Heart left ventricle (tissue), 16 donors: ENCODE measurements around the gene GPER1. TPM values are rescaled to one million over a fixed set of nuclear protein-coding genes. Genes with fewer than 3 reads are reported as not detected.
A peak's percentile ranks its signal among the peaks of the same experiment; 100 is the strongest.

Experiments
- ATAC-seq, 4 donors: fragments of 200-7000 bp; cut with Tn5 transposase; one replicate each; pipeline ENCODE4 v1.9.1; 2020 to 2022; ENCODE audit warnings: moderate library complexity in 4 of 4, mild to moderate bottlenecking in 3 of 4, moderate number of reproducible peaks in 1 of 4
- DNase-seq, 5 donors: peaks; one replicate each; pipeline ENCODE4 v3.0.0-alpha.2; 2020
- H3K27ac ChIP-seq, 12 donors: fragments of 200-600 bp; sonication (generic) in 4 of 12; one replicate each; pipeline versions ENCODE4 v1.5.0 to v1.8.0; 2016 to 2022; ENCODE audit warnings: mild to moderate bottlenecking in 2 of 12
- H3K27me3 ChIP-seq, 9 donors: fragments of 200-600 bp; sonication (generic) in 2 of 9; one replicate each; pipeline versions ENCODE4 v1.5.1 to v1.8.0; 2016 to 2022; ENCODE audit warnings: mild to moderate bottlenecking in 3 of 9
- H3K36me3 ChIP-seq, 9 donors: fragments of 200-600 bp; sonication (generic) in 2 of 9; one replicate each; pipeline versions ENCODE4 v1.5.0 to v1.8.0; 2018 to 2022; ENCODE audit warnings: mild to moderate bottlenecking in 2 of 9
- H3K4me1 ChIP-seq, 12 donors: fragments of 200-600 bp; sonication (generic) in 4 of 12; one replicate each; pipeline versions ENCODE4 v1.5.0 to v1.8.0; 2016 to 2022; ENCODE audit warnings: mild to moderate bottlenecking in 3 of 12
- H3K4me3 ChIP-seq, 12 donors: fragments of 200-600 bp; sonication (generic) in 4 of 12; one replicate each; pipeline versions ENCODE4 v1.5.0 to v1.8.0; 2017 to 2022; ENCODE audit warnings: mild to moderate bottlenecking in 9 of 12, moderate library complexity in 4 of 12
- H3K9me3 ChIP-seq, 12 donors: fragments of 200-600 bp; sonication (generic) in 4 of 12; one replicate each; pipeline versions ENCODE4 v1.5.0 to v1.8.0; 2016 to 2022; ENCODE audit warnings: mild to moderate bottlenecking in 1 of 12
- CTCF ChIP-seq, 12 donors: fragments of 200-600 bp; sonication (generic) in 4 of 12; IDR thresholded peaks; one replicate each; pipeline versions ENCODE4 v1.5.0 to v1.8.0; 2018 to 2022; ENCODE audit warnings: antibody characterized with exemption in 12 of 12, mild to moderate bottlenecking in 5 of 12
- POLR2A ChIP-seq, 2 donors: fragments of 450-650 bp; IDR thresholded peaks; one replicate each; pipeline ENCODE4 v1.6.1; 2017; ENCODE audit warnings: antibody characterized with exemption in 2 of 2, mild to moderate bottlenecking in 2 of 2, moderate library complexity in 2 of 2
- WGBS, 4 donors: extraction: QIAGEN DNeasy Blood & Tissue Kit in 2 of 4; methylation state at CpG; one replicate each; pipeline versions ENCODE4 v1.1.5 to v1.1.7; 2013 to 2018; 5-methylcytosine and 5-hydroxymethylcytosine counted together
- intact Hi-C, 10 donors: fragments of 100-400 bp; cut with DNase I; formaldehyde crosslinking; loops; one replicate each; pipeline versions ENCODE4 v1.11.1 to v1.14.2; 2022
- polyA plus RNA-seq, 2 donors: library from polyadenylated mRNA; stranded (reverse); fragments of 200-250 nt; gene quantifications; one replicate each; pipeline ENCODE4 v1.2.3, GENCODE V29; 2013
- total RNA-seq, 9 donors: library from RNA; depleted of rRNA in 2 of 9; stranded (reverse); fragments of >200 nt in 2 of 9; fragmentation: NEBNext Ultra II Directional in 3 of 9; extraction: Animal tissue kit (Norgen Biotek cat#: 25700) in 3 of 9; gene quantifications; one replicate each; pipeline versions ENCODE4 v1.1.0 to v1.2.4, GENCODE V29; 2016 to 2023
- donor health status: ischemic (EF 13 %, LVEDD 7.1; RV severe dilation, severe dysfunction).
- donor health status: healthy with polysubstance abuse.
- donor health status: DM: no; HTN: yes; CAD: no.
- donor health status: DM: no; HTN: no; CAD: no.
- donor health status: ischemic (EF 25% LVEDD 6.9; RV normal size, moderate dysfunction).
- donor health status: ischemic (EF 25% LVEDD 5.7; RV mildly dilated, moderate dysfunction).
- donor health status: healthy.
- donor health status: DM: yes; HTN: yes; CAD: no.
- donor health status: ischemic (EF 35%, LVEDD 5.7; RV mildly dilated, moderate dysfunction).
- donor health status: nonischemic (EF 11% LVEDD 7.7; RV severe dilation, severe dysfunction).
- donor health status: DM: yes; HTN: yes; CAD: no.
- donor health status: PGD.
- donor health status: ischemic (EF 29% LVEDD 5.4; RV normal size, mild dysfunction).
- donor health status: nonischemic (EF 23%, LVEDD 6.1; RV moderate dilation, normal function).

GPER1 gene
- total and polyA plus RNA-seq, 11 donors = 1.4 to 8.8 (median 2.8) TPM

GRCh38 chr7:1112109-1112508, 24.2 kb downstream of the GPER1 start:
- peak in 1 of 5 donors; percentile 28 for DNase-seq
- Histone ChIP-seq H3K4me3 (no peak overlapping the region), H3K27ac (peak overlapping the region in 3 of 12 donors; percentile 9 to 29 (median 10)), H3K27me3 (no peaks in the 10 kb centered on the region), H3K4me1 (peaks cover 0 to 9% (median 0%) of the 10 kb centered on the region in 12 donors), H3K9me3 (no peaks in the 10 kb centered on the region), H3K36me3 (no peaks in the 10 kb centered on the region)
- intact Hi-C loops = no loop called here
- TF ChIP-seq CTCF (IDR thresholded peaks at IDR 0.05) (no peak), POLR2A (IDR thresholded peaks at IDR 0.05) (no peak)
- peak in 3 of 4 donors; percentile 21 to 62 (median 42) for ATAC-seq
- WGBS, 4 donors = 66 to 80% (median 71%) methylated on average over 9 of the region's 9 CpGs

GRCh38 chr7:1112625-1113547, 25.0 kb downstream of the GPER1 start:
- peak in 1 of 5 donors; percentile 19 for DNase-seq
- Histone ChIP-seq H3K27ac (no peak overlapping the region), H3K4me1 (peaks cover 0 to 9% (median 0%) of the 10 kb centered on the region in 12 donors), H3K9me3 (no peaks in the 10 kb centered on the region), H3K4me3 (no peak overlapping the region), H3K27me3 (no peaks in the 10 kb centered on the region), H3K36me3 (no peaks in the 10 kb centered on the region)
- TF ChIP-seq CTCF (IDR thresholded peaks at IDR 0.05) = no peak
- no peak for TF ChIP-seq POLR2A (IDR thresholded peaks at IDR 0.05)
- 91 to 95% (median 93%) methylated on average over 43 of the region's 43 CpGs for WGBS, 4 donors
- ATAC-seq = no peak
- intact Hi-C loops = no loop called here

GRCh38 chr7:1113548-1113885, 25.6 kb downstream of the GPER1 start:
- intact Hi-C loops = no loop called here
- Histone ChIP-seq H3K4me3 (no peak overlapping the region), H3K9me3 (no peaks in the 10 kb centered on the region), H3K4me1 (peaks cover 0 to 9% (median 0%) of the 10 kb centered on the region in 12 donors), H3K27me3 (no peaks in the 10 kb centered on the region), H3K36me3 (no peaks in the 10 kb centered on the region), H3K27ac (no peak overlapping the region)
- WGBS, 4 donors = 88 to 90% (median 90%) methylated on average over 18 of the region's 18 CpGs
- TF ChIP-seq POLR2A (IDR thresholded peaks at IDR 0.05) (no peak), CTCF (IDR thresholded peaks at IDR 0.05) (no peak)
- peak in 1 of 5 donors; percentile 9 for DNase-seq
- no peak for ATAC-seq

GRCh38 chr7:1114088-1114487, 26.2 kb downstream of the GPER1 start:
- Histone ChIP-seq H3K27me3 (no peaks in the 10 kb centered on the region), H3K27ac (no peak overlapping the region), H3K4me3 (no peak overlapping the region), H3K4me1 (peaks cover 0 to 9% (median 0%) of the 10 kb centered on the region in 12 donors), H3K9me3 (no peaks in the 10 kb centered on the region), H3K36me3 (no peaks in the 10 kb centered on the region)
- WGBS, 4 donors = 86 to 91% (median 89%) methylated on average over 12 to 13 of the region's 13 CpGs
- intact Hi-C loops = no loop called here
- no peak for ATAC-seq
- no peak for TF ChIP-seq CTCF (IDR thresholded peaks at IDR 0.05)
- TF ChIP-seq POLR2A (IDR thresholded peaks at IDR 0.05) = no peak
- DNase-seq = peak in 1 of 5 donors; percentile 7
